Fibroblast of skin of right biceps (primary cell): ENCODE measurements around the gene TMEM164.
A peak's percentile ranks its signal among the peaks of the same experiment; 100 is the strongest.
"Not testable (repeated sequence)": the region's sequence is repeated elsewhere in the genome, so short reads cannot be mapped to it uniquely, and the experiment has no call there.

Experiments used
- DNase-seq: peaks from one replicate; pipeline ENCODE4 v3.0.0-alpha.2; 2013

Gene TMEM164

GRCh38 chrX:110138557-110138956 is 135.6 kb downstream of the TMEM164 start:
- no peak for DNase-seq

DNA sequence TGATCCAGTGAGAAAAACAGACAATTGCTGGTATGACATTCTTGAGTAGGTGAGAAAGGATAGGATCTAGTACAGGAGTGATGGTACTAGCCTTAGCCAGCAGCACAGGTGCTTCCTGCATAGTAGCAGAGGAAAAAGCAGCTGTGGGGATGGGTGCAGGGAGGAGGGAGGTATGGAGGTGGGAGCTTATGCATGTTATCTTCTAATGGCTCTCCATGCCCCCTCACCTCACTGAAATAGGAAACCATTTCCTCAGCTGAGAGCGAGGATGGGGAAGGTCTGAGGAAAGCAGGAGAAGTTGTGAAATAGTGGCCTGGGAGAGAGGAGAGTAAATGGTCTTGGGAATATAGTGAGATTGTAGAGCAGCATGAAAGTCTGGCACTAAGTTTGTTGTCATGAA is 136.3 kb downstream of the TMEM164 start:
- DNase-seq: no peak

- no peak for DNase-seq
Observed at GRCh38 chrX:110142096-110142495, 139.2 kb downstream of the TMEM164 start.

DNA sequence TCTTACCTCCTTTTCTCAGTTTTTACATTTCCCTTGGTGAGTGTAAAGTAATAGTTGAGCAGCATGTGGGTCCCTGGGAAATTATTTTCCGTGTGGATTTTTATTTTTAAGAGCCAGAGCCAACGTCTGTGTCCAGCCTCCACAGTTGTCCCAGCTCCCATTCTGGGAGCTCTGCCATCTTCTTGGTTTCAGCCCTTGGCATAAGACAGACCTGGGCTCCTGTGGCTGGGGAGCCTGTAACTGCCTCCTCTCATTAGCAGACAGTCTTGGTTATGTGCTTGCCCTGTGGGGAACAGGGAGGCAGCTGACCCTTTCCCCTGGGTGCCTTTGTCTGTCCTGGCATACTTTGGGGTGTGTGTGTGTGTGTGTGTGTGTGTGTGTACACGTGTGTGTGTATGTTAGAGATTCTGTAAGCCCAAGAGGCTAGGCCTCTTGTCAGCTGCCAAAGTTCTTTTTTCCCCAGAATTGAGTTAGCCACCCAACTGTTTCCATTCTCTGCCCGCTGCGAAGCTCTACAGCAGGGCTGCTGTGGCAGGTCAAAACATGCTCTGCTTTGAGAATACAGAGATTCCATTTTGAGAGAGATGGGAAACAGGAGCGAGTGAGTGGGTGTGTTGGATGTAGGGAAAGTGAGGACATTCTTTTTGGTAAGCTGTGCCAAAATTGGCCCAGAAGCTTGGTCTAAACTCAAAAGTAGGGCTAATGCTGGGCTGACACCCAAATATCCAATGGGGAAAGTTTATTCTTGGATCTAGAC is 140.7 kb downstream of the TMEM164 start:
- no peak for DNase-seq

DNA sequence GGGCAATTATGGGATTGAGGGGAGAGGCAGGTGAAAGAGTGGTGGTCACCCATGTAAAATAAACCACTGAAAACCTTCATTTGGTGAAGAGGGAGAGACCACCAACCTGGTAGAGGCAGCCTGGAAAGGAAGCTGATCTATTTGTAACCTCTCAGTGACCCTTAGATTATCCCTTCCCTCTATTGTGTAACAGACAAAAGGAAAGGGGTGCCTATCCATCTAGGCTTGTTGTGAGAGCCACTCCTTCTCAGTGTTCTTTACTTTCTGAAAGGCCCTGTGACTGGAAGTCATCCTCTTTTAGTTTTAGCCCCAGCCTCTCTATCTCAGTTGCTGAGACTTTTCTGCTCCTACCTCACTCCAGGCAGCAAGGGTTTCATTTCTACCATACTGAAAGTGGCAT is 142.4 kb downstream of the TMEM164 start:
- DNase-seq: no peak

DNA sequence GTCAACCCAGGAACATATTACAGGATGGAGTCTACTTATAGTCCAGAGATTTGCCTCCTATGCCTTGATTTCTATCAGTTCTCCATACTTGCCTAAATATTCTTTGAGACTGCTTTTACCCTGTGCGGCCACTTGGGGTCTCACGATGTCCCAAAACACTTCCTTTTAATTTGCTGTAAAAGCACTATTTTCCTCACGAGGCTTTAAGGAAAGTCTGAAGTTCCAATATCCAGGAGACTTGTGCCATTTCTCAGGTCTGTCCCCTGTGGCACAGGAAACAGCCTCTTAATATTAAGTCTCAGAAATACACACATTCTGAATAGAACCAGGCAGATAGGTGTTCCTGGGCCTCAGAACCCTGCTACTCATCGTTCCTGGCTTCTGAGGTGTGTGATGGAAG is 142.9 kb downstream of the TMEM164 start:
- peak; percentile 22 for DNase-seq

GRCh38 chrX:110146521-110146920 is 143.6 kb downstream of the TMEM164 start:
- peak; percentile 45 for DNase-seq

GRCh38 chrX:110153244-110153643 is 150.3 kb downstream of the TMEM164 start:
- DNase-seq: no peak

DNA sequence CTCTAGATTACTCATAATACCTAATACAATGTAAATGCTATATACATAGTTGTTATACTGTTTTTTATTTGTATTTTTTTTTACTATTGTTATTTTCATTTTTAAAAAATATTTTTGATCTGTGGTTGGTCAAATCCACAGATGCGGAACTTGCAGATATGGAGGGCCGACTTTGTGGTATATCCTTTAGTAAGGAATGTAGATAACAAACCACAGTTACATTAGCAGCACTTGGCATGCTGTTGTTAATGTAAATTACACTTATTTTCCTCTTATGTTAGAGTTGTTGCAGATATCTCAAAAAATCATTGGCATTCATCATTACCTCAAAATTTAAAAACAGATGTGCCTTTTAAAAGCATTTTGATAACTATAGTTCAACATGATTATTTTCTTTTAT is 151.0 kb downstream of the TMEM164 start:
- DNase-seq: no peak

DNA sequence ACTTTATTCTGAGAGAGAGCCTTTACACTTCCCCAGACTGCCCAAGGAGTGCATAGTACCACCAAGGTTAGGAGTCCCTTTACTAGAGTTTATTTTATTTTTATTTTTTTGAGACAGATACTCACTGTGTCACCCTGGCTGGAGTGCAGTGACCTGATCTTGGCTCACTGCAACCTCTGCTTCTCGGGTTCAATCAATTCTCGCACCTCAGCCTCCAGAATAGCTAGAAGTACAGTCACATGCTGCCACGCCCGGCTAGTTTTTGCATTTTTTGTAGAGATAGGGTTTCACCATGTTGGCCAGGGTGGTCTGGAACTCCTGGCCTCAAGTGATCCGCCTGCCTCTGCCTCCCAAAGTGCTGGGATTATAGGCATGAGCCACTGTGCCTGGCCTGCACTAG is 151.4 kb downstream of the TMEM164 start:
- not testable (repeated sequence) for DNase-seq

DNA sequence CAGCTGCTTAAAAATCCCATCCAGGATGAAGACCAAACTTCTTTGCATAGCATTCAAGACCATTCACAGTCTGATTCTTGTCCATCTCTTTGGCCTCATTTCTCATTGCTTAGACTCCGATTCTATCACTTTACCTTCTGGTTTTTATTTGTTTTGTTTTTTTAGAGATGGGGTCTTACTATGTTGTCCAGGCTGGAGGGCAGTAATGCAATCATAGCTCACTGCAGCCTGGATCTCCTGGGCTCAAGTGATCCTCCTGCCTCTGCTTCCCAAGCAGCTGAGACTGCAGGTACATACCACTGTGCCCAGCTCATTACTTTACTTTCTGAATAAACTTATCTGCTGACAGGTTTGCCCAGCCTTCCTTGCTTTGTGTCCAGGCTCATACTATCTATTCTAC is 152.8 kb downstream of the TMEM164 start:
- DNase-seq: no peak

DNA sequence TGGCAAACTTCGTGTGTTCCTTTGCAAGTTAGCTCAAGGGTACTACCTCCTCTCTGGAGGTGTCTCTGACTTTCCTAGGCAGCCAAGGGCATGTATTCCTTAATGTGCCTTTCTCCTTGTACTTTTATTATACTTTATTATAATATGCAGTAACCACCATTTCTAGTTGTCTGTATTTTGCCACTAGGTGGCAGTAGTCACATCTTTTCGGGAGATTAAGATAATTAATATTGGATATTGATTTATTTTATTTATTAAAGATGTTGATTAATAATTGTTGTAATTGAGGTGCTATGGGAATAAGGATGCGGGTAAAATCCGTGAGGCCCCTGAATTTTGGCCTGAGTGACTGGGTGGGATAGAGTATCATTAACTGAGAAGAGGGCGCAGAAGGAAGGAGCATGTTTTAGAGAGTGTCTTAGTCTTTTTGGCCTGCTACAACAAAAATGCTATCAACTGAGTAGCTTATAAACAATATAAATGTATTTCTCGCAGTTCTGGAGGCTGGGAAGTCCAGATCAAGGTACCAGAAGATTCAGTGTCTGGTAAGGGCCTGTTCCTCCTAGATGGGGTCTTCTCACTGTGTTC is 153.3 kb downstream of the TMEM164 start:
- no peak for DNase-seq

- DNase-seq: no peak
Observed at GRCh38 chrX:110157444-110157843, 154.5 kb downstream of the TMEM164 start.

GRCh38 chrX:110159235-110159634 is 156.3 kb downstream of the TMEM164 start:
- no peak for DNase-seq

DNA sequence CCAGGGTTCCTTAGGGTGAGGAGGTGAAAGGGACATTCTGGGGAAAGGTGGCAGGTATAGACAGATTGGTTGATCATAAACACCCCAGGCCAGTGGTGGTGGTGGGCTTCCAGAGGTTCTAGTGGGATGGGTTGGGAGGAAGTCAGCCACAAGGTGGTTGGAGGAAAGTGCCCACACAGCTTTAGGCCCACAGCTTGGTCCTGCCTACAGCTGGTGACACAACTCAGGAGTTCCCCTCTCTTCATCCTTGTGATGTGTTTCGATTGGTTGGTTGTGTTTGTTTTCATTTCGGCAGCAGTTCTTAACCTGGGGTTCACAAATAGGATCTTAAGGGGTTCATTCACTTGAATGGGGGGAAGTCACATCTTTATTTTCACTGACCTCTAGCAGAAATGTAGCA is 157.0 kb downstream of the TMEM164 start:
- no peak for DNase-seq

DNA sequence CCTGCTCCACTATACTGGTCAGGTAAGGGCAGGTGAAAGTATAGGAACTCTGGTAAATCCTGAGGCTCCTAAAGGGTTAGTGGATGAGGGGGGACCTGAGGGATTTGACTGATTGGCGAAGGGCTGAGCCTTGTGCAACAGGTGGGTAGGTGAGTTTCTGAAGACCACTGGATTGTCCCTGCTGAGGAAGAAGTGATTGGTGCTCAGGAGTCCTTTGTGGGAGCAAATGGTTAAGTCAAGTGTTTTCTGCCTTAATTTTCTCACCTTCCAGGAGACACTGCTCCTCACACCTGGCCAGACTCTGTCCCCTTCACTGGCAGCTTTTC is 158.4 kb downstream of the TMEM164 start:
- DNase-seq: no peak

- no peak for DNase-seq
Observed at GRCh38 chrX:110162131-110162530, 159.2 kb downstream of the TMEM164 start.

GRCh38 chrX:110162867-110163266 is 160.0 kb downstream of the TMEM164 start:
- DNase-seq: no peak

GRCh38 chrX:110163488-110163887 is 160.6 kb downstream of the TMEM164 start:
- no peak for DNase-seq

GRCh38 chrX:110167952-110168451 is 165.1 kb downstream of the TMEM164 start:
- peak; percentile 30 for DNase-seq

DNA sequence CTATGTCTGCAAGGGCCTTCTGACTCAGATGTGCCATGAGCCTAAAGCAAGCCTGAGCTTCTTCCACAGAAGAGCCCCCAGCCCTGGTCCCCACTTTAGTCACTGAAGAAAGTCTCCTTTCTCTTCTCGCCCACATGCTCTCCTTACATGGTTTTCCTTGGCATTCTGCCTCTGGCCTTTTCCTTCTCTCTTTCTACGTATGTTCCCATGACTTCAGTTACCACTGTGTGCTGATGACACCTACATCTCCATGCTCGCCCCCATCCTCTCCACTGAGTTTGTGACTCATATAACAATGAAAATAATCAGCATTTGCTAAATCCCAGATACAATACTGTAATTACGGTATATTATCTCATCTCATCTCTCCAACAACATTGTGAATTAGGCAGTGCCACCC is 165.7 kb downstream of the TMEM164 start:
- peak; percentile 75 for DNase-seq

GRCh38 chrX:110170029-110170428 is 167.1 kb downstream of the TMEM164 start:
- no peak for DNase-seq

DNA sequence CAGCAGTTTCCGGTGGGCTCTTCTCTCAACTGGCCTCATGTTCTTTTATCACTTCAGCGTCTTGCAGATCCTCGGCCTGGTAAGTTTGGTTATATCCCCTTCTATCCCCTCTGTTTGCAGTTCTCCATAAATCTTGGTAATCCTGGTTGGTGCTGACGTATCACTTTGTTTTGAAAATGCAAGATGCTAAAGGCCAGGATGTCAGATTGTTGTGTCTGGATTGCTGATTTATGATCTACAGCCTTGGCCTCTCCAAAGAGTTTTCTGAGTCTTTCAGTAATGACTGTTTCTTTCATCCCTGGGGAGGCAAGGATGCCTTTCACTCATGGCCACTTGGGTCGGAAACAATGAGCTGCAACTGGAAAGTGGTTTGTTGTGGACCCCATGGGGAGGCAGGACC is 168.5 kb downstream of the TMEM164 start:
- DNase-seq: no peak

- no peak for DNase-seq
Observed at GRCh38 chrX:110172215-110172614, 169.3 kb downstream of the TMEM164 start.
